Measurements from ENCODE around the gene RHPN2. TPM values are rescaled to one million over a fixed set of nuclear protein-coding genes. Genes with fewer than 3 reads are reported as not detected.

The RHPN2 gene
- total RNA-seq, 4 donors from 2014 or later: 1.1 to 1.6 (median 1.6) TPM

DNA sequence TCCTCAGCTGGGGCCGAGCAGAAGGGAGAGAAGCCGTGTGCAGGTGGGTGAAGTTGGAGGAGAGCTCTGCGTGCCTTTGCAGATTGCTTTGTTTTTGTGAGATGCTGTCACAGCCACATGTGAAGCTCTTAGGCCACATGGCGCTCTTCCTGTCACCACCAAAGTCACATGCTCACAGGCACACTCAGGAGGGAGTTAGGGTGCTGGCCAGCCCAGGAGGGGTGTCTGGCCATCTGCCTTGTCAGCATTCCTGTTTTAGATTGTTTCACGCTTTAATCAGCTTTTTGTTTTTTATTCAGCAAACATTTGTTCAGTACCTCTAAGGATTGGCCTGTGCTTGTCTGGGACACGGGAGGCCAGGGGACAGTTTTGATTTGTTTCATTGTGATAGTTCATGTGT is 38.2 kb upstream of the RHPN2 start:
- Histone ChIP-seq H3K9me3 (no peaks in the 10 kb centered on the region), H3K36me3 (peaks cover 13 to 99% (median 29%) of the 10 kb centered on the region in 3 donors), H3K27me3 (no peaks in the 10 kb centered on the region), H3K4me1 (no peaks in the 10 kb centered on the region), H3K27ac (no peak overlapping the region), H3K4me3 (no peak overlapping the region)
- DNase-seq: no peak
- intact Hi-C loops (cut with DNase I): no loop called here
- TF ChIP-seq POLR2A (IDR thresholded peaks at IDR 0.05): no peak
- TF ChIP-seq CTCF (IDR thresholded peaks at IDR 0.05): no peak
- 88 to 92% methylated on average over 5 to 6 of the region's 6 CpGs for WGBS, 2 donors

DNA sequence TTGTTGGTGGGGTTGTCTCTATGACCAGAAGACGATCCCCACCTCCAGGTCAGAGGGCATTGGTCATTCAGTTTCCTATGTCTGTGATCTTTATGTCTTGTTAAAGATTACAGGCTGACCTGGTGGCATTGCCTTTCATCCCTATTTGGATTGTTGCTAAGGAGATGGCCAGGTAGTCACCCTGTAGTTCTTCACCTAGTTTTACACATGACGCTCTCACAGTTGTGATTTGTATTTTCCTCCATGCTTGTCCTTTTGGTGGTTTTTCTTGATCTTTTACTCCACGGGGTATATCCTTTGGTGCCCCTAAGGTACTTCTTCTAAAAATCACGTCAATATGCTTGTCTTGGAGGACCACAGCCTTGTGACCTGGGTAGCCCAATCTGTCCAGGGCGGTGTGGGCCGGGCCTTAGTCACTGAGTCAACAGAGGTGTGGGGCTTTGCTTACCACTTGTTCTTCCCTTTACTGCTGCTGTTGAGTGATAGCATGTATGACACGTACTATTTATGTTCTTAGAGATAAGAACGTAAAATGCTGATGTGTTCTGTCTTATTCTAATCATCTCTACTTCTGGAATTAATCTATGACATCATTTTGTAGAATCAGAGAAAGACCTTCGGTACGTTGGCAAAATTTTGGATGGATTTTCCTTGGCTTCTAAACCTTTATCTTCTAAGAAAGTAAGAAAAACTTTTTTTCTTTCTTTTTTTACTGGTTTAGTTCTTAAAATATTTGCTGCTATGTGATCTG is 36.4 kb upstream of the RHPN2 start:
- Histone ChIP-seq H3K4me1 (no peaks in the 10 kb centered on the region), H3K27ac (no peak overlapping the region), H3K4me3 (no peak overlapping the region), H3K27me3 (no peaks in the 10 kb centered on the region), H3K9me3 (no peaks in the 10 kb centered on the region), H3K36me3 (peaks cover 6 to 99% (median 43%) of the 10 kb centered on the region in 3 donors)
- no peak for TF ChIP-seq POLR2A (IDR thresholded peaks at IDR 0.05)
- no peak for TF ChIP-seq CTCF (IDR thresholded peaks at IDR 0.05)
- no peak for DNase-seq
- 89 to 92% methylated on average over 9 to 10 of the region's 10 CpGs for WGBS, 2 donors
- intact Hi-C loops (cut with DNase I): no loop called here

DNA sequence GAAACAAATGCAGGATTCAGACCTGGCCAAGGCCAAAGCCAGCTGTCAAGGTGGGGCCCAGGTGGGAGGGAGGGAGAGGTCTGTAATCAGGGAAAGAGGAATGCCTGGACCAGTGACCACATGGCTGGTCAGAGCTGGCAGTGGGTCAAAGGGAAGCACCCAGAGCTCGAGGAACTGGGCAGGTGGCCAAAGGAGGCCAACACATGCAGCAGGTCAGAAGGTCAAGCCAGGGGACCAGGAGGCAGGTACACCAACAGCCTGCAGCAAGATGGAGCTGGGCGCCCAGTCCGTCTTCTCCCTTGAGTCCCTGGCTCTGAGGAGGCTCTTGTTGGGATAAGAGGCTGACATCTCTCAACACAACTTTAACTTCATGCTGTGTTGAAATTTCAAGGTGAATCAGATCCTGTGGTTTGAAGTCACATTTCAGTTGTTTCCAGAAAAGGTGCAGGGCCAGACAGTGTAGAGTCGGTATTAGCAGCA is 33.4 kb upstream of the RHPN2 start:
- no peaks in the 10 kb centered on the region for H3K9me3 ChIP-seq
- WGBS, 2 donors: 74 to 90% methylated on average over 1 to 4 of the region's 4 CpGs

DNA sequence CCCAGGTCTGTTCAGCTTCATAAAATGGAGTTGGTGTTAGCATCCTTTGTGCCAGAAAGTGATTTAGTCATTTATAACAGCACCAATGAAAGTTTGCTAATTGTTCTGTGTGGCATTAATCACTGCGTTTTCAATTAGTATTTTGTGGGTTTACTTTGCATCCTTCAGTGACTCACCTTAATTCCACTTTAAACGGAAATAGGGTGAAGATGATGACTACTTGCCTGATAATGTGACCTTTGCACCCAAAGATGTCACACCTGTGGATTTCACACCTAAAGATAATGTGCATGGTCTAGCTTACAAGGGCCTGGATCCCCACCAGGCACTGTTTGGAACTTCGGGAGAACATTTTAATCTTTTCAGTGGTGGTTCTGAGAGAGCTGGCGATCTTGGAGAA is 31.3 kb upstream of the RHPN2 start:
- Histone ChIP-seq H3K9me3 (no peaks in the 10 kb centered on the region), H3K4me1 (no peaks in the 10 kb centered on the region), H3K27me3 (no peaks in the 10 kb centered on the region), H3K4me3 (no peak overlapping the region), H3K27ac (no peak overlapping the region), H3K36me3 (peaks cover 6 to 99% (median 58%) of the 10 kb centered on the region in 3 donors)
- intact Hi-C loops (cut with DNase I): no loop called here
- no peak for TF ChIP-seq POLR2A (IDR thresholded peaks at IDR 0.05)
- no peak for TF ChIP-seq CTCF (IDR thresholded peaks at IDR 0.05)
- 65 to 66% methylated on average over 4 of the region's 4 CpGs for WGBS, 2 donors
- DNase-seq: no peak

More for the DNA sequence above, 33.4 kb upstream of the RHPN2 start:
- no peak for DNase-seq
- H3K27ac ChIP-seq: no peak overlapping the region
- peaks cover 6 to 99% (median 59%) of the 10 kb centered on the region in 3 donors for H3K36me3 ChIP-seq
- no peaks in the 10 kb centered on the region for H3K4me1 ChIP-seq
- TF ChIP-seq CTCF (IDR thresholded peaks at IDR 0.05) (no peak), POLR2A (IDR thresholded peaks at IDR 0.05) (no peak)
- H3K27me3 ChIP-seq: no peaks in the 10 kb centered on the region
- no peak overlapping the region for H3K4me3 ChIP-seq
- intact Hi-C loops (cut with DNase I): no loop called here

- Histone ChIP-seq H3K27me3 (no peaks in the 10 kb centered on the region), H3K27ac (no peak overlapping the region), H3K4me3 (no peak overlapping the region), H3K36me3 (peaks cover 10 to 99% (median 55%) of the 10 kb centered on the region in 3 donors), H3K4me1 (no peaks in the 10 kb centered on the region), H3K9me3 (no peaks in the 10 kb centered on the region)
- DNase-seq: no peak
- no peak for TF ChIP-seq CTCF (IDR thresholded peaks at IDR 0.05)
- TF ChIP-seq POLR2A (IDR thresholded peaks at IDR 0.05): no peak
- intact Hi-C loops (cut with DNase I): no loop called here
- 72 to 82% methylated on average over 6 of the region's 6 CpGs for WGBS, 2 donors
Observed at GRCh38 chr19:33094436-33095067, 29.9 kb upstream of the RHPN2 start.

All from esophagus squamous epithelium (tissue), 5 donors.